NCI-H1417 (cell line): ENCODE data around the gene ADAMTSL1.

Source experiments
- DNase-seq, 3 experiments: peaks; one replicate each; lab custom pipeline; 2025; lab: John Stamatoyannopoulos, UW

The ADAMTSL1 gene

GRCh38 chr9:18499062-18499461 lies 25.1 kb downstream of the ADAMTSL1 start:
- DNase-seq, result no peak

GRCh38 chr9:18499980-18500379 lies 26.0 kb downstream of the ADAMTSL1 start:
- DNase-seq, result peak in 2 of 3 experiments; percentile 61 to 67

- no peak for DNase-seq
Observed at GRCh38 chr9:18500451-18500850, 26.5 kb downstream of the ADAMTSL1 start.

- no peak for DNase-seq
Observed at GRCh38 chr9:18501949-18502348, 28.0 kb downstream of the ADAMTSL1 start.

- no peak for DNase-seq
Observed at GRCh38 chr9:18502546-18502945, 28.6 kb downstream of the ADAMTSL1 start.

- no peak for DNase-seq
Observed at GRCh38 chr9:18504707-18505106, 30.8 kb downstream of the ADAMTSL1 start.

GRCh38 chr9:18507151-18507550 lies 33.2 kb downstream of the ADAMTSL1 start:
- no peak for DNase-seq

- no peak for DNase-seq
Observed at GRCh38 chr9:18516514-18516913, 42.6 kb downstream of the ADAMTSL1 start.

GRCh38 chr9:18516965-18517364 lies 43.0 kb downstream of the ADAMTSL1 start:
- DNase-seq, result no peak

- DNase-seq, result peak in 1 of 3 experiments; percentile 8
Observed at GRCh38 chr9:18520416-18521047, 46.6 kb downstream of the ADAMTSL1 start.

GRCh38 chr9:18526685-18527084 lies 52.7 kb downstream of the ADAMTSL1 start:
- no peak for DNase-seq

- no peak for DNase-seq
Observed at GRCh38 chr9:18531136-18532065, 57.4 kb downstream of the ADAMTSL1 start.

GRCh38 chr9:18534611-18535010 lies 60.7 kb downstream of the ADAMTSL1 start:
- no peak for DNase-seq

- DNase-seq, result no peak
Observed at GRCh38 chr9:18536554-18536953, 62.6 kb downstream of the ADAMTSL1 start.

- no peak for DNase-seq
Observed at GRCh38 chr9:18539203-18539693, 65.3 kb downstream of the ADAMTSL1 start.

GRCh38 chr9:18542837-18543405 lies 69.0 kb downstream of the ADAMTSL1 start:
- no peak for DNase-seq

- DNase-seq, result no peak
Observed at GRCh38 chr9:18543406-18544192, 69.6 kb downstream of the ADAMTSL1 start.

- DNase-seq, result no peak
Observed at GRCh38 chr9:18544456-18544855, 70.5 kb downstream of the ADAMTSL1 start.

- no peak for DNase-seq
Observed at GRCh38 chr9:18545636-18546360, 71.8 kb downstream of the ADAMTSL1 start.

- no peak for DNase-seq
Observed at GRCh38 chr9:18548456-18548855, 74.5 kb downstream of the ADAMTSL1 start.

- DNase-seq, result no peak
Observed at GRCh38 chr9:18549772-18550171, 75.8 kb downstream of the ADAMTSL1 start.
